ENCODE measurements around the gene CDKAL1.
A peak's percentile ranks its signal among the peaks of the same experiment; 100 is the strongest.
"Not testable (repeated sequence)": the region's sequence is repeated elsewhere in the genome, so short reads cannot be mapped to it uniquely, and the experiment has no call there.

The CDKAL1 gene

GRCh38 chr6:20797597-20797996, 263.3 kb downstream of the CDKAL1 start:
- DNase-seq (ENCODE audit: low read depth, low spot score), result no peak

GRCh38 chr6:20800229-20800628, 266.0 kb downstream of the CDKAL1 start:
- DNase-seq (ENCODE audit: low read depth, low spot score), result no peak

DNA sequence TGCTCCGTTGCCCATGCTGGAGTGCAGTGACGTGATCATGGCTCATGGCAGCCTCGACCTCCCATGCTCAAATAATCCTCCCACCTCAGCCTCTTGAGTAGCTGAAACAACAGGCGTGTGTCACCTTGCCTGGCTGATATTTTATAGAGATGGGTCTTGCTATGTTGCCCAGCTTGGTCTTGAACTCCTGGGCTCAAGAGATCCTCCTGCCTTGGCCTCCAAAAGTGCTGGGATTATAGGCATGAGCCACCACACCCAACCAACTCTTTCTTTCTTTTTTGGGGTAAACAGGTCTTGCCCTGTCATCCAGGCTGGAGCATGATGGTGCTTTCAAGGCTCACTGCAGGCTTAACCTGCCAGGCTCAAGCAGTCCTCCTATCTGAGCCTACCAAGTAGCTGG, 266.4 kb downstream of the CDKAL1 start:
- DNase-seq (ENCODE audit: low read depth, low spot score), result no peak

DNA sequence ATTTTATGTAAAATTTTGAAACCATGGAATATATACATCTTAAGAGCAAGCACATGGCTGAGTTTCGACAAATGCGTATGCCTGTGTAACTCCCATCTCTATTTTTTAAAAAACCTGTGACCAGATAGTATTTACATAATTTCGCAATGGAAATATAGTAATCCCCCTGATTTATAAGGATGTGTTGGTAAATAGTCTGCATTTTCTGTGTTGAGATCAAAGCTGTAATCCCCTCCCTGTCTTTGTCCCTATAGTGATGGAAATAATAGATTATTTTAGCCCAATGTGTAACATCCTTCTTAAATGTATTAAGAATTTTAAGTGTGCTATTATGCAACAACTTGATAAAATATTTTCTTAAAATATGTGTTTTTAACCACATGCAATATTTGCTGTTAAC, 267.3 kb downstream of the CDKAL1 start:
- no peak for DNase-seq (ENCODE audit: low read depth, low spot score)

DNA sequence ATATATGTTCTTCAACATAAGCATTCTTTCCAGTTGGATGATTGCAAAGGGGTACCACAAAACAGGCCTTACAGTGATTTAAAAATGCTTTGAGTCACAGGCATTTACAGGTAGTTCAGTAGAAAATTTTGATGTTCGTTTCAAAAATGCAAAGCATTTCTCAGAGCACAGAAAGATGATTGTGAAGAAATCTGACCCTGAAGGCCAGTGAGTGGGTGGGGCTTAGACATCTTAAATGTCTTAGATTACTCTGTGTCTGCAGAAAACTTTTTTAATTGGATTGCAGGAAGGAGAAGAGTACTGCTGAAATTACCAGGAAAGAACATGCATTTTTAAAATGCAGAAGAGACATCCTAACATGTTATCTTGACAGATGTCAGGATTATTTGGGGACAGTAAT, 268.3 kb downstream of the CDKAL1 start:
- DNase-seq (ENCODE audit: low read depth, low spot score), result no peak

DNA sequence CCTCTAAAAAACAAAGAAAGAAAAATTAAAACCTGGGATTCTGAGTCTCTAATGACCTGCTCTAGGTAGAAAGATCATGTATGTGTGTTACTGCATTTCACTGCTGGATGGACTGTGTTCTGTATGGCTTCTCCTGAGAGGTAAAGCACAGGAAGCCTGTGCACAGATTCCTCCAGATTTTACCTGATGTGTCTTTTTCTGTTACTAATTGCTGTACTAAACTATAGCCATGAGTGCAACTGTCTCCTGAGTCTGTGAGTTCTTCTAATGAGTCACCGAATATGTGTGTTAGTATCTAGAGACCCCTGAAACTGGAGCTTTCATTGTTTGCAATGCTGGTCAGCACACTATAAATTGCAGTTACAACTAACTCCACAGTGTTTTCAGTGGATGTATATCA, 270.8 kb downstream of the CDKAL1 start:
- DNase-seq (ENCODE audit: low read depth, low spot score), result no peak

- DNase-seq (ENCODE audit: low read depth, low spot score), result no peak
These were observed 272.4 kb downstream of the CDKAL1 start for GRCh38 chr6:20806669-20807068.

- no peak for DNase-seq (ENCODE audit: low read depth, low spot score)
These were observed 274.2 kb downstream of the CDKAL1 start for GRCh38 chr6:20808439-20808838.

GRCh38 chr6:20808924-20809323, 274.7 kb downstream of the CDKAL1 start:
- no peak for DNase-seq (ENCODE audit: low read depth, low spot score)

DNA sequence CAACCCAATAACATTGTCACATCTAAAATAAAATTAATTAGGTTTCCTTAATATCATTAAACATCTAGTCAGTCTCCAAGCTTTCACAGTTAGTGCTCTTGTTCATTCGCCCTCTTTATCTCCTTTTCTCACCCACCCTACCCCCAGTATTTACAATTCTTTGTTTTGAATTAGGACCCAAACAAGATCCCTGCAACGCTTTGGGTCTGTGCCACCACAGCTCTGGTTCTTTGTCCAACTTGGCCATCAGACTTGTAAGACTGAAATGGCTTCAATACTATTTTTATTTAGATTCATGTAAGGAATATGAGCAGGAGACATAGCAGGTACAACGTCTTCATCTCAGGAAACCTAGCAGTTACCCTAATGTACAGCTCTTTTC, 276.5 kb downstream of the CDKAL1 start:
- DNase-seq (ENCODE audit: low read depth, low spot score), result no peak

GRCh38 chr6:20811109-20811761, 277.0 kb downstream of the CDKAL1 start:
- peak; percentile 95 for DNase-seq (ENCODE audit: low read depth, low spot score)

GRCh38 chr6:20812776-20813175, 278.5 kb downstream of the CDKAL1 start:
- DNase-seq (ENCODE audit: low read depth, low spot score), result no peak

- no peak for DNase-seq (ENCODE audit: low read depth, low spot score)
These were observed 280.2 kb downstream of the CDKAL1 start for GRCh38 chr6:20814494-20814893.

- DNase-seq (ENCODE audit: low read depth, low spot score), result no peak
These were observed 281.9 kb downstream of the CDKAL1 start for GRCh38 chr6:20816126-20816525.

DNA sequence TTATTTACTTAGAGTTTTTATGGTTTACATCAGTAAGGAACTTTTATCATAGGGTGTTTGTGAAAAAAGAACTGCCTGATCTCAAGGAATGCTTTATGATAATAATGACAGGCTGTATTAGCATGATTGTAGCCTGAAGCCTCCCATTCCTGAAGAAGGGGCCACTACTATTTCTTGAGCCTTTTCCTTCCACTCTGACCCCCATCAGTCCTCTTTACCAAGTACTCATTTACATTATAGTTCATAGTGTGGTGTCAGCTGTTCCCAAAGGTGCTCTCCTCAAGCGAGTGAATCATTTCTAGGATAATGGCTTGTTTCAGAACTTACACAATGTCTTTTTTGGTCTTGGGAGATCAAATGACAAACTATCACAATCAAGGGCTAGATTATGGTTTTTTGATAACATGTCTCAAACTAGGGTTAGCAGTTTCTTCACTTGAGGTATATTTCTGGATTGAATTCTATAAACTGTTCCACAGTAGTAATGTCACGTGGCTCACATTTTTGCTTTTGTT, 283.6 kb downstream of the CDKAL1 start:
- DNase-seq (ENCODE audit: low read depth, low spot score), result no peak

DNA sequence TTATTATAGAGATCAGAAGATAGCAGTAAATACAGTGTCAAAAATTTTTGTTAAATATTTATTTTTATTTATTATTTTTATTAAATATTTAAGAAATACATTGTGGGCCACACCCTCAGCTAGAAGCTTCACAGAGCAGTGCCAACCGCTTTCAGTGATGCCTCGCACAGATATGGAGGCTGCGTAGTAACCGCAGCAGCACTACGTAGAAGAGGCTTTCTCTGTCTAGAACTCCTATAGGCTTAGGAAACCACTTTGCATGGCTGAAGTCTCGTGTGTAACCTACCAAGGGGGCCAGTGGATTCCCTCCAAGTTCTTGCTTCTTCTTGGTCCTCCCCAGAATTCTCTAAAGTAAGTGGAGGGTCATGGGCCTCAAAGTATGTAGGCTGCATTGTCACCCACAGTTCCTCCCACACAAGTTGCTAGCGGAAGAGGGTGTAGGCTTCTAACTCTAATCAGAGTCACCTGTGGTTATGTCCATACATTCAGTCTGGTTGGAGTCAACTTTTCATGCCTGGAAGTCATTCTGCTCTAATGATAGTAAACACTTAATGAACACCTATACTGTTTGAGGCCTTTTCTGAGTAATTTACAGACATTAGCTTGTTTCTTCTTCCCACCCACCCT, 285.6 kb downstream of the CDKAL1 start:
- DNase-seq (ENCODE audit: low read depth, low spot score), result no peak

DNA sequence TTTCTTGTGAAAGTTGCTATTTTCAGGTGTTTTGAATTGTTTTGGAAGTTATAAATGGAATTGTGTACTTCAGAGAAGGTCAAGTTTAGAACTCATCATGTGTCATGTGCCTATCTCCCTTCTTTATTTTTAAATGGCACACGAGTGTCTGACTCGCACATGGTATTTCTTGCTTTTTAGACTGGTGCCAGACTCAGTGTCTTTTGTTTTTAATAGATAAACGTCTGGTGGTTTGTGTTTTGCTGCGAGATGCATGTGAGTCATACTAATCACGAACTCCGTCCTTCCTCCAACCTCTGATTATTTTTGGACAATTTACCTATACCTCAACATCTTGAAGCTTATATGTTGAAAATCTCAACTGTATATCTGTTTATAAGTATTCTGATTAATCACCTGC, 292.1 kb downstream of the CDKAL1 start:
- DNase-seq (ENCODE audit: low read depth, low spot score), result no peak

DNA sequence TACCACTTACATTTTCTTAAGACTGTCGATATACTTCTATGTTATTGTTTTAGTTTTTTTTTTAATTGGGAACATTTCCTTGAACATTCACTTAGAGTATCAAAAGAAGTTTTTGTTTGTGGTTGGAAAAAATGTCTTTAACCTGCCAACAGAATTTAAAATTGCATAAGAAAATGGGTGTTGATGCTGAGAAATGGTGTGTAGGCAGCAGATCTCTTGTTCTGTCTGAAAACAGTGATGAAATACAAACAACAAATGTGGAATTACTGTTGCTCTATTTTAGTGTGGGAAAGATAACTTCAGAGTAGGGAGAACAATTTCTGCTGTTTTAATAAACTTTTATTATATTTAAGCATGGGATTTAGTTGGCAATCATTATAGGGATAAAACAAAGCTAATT, 293.5 kb downstream of the CDKAL1 start:
- no peak for DNase-seq (ENCODE audit: low read depth, low spot score)

DNA sequence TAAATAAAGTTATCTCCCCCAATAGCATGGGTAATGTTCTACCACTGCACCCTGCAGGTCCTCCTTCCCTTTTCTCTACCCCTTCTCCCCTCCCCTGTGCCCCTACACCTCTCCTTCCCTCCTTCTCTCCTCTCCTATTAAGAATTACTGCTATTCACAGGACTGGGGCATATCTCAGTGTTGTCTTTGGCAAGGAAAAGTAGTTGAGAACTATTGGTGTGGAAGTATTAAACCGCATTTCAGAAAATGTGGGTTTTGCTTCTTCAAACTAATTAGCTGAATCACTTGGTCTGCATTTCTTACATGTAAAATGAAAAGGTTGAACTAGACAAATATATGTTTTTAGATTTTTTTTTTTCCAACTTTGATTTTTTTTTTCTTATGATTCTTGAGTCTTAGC, 296.3 kb downstream of the CDKAL1 start:
- no peak for DNase-seq (ENCODE audit: low read depth, low spot score)

GRCh38 chr6:20831251-20831650, 297.0 kb downstream of the CDKAL1 start:
- DNase-seq (ENCODE audit: low read depth, low spot score), result not testable (repeated sequence)

- DNase-seq (ENCODE audit: low read depth, low spot score), result peak; percentile 57
These were observed 299.7 kb downstream of the CDKAL1 start for GRCh38 chr6:20833881-20834515.

DNA sequence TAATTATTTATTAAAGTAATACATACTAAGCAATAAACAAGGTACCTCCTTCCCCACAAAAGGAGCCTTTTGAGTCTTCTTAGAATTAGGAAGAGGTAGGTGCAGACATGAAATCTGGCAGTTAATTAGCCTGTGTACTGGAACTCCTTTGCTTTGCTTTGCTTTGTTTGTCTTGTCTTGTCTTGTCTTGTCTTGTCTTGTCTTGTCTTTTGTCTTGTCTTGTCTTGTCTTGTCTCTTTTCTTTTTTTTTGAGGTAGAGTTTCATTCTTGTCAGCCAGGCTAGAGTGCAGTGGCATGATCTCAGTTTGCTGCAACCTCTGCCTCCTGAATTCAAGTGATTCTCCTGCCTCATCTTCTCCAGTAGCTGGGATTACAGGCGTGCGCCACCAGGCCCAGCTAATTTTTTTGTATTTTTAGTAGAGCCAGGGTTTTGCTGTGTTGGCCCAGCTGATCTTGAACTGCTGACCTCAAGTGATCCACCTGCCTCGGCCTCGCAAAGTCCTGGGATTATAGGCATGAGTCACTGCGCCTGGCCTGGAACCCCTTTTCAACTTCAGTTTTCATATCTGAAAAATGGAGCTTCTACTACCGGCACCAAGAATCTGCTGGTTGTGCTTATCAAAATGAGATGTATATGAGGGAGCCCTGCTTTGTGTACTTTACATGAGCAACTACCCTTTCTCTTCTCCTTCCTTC, 301.2 kb downstream of the CDKAL1 start:
- DNase-seq (ENCODE audit: low read depth, low spot score), result no peak
